Nephron (organoid): ENCODE results near the gene SLC25A28.
A peak's percentile ranks its signal among the peaks of the same experiment; 100 is the strongest.

ENCODE experiments used
- H3K27ac Mint-ChIP-seq, 3 experiments: 2 replicates each; pipeline ENCODE4 v1.8.0; 2020; ENCODE audit warnings: mixed read lengths in 3 of 3, mild to moderate bottlenecking in 2 of 3, moderate library complexity in 1 of 3
- H3K27me3 Mint-ChIP-seq: 2 replicates; pipeline ENCODE4 v1.8.0; 2021; ENCODE audit warnings: low read depth, mild to moderate bottlenecking, moderate library complexity, mixed read lengths
- H3K36me3 Mint-ChIP-seq: 2 replicates; pipeline ENCODE4 v1.8.0; 2020; ENCODE audit warnings: low read depth, mixed read lengths
- H3K4me1 Mint-ChIP-seq: 2 replicates; pipeline ENCODE4 v1.8.0; 2020; ENCODE audit warnings: mixed read lengths
- H3K4me3 Mint-ChIP-seq, 3 experiments: 2 replicates each; pipeline ENCODE4 v1.8.0; 2020; ENCODE audit warnings: mild to moderate bottlenecking in 3 of 3, mixed read lengths in 3 of 3, moderate library complexity in 2 of 3
- H3K9me3 Mint-ChIP-seq: 2 replicates; pipeline ENCODE4 v1.8.0; 2020; ENCODE audit warnings: mixed read lengths
- CTCF ChIP-seq, 3 experiments: fragments of 200-600 bp; sonication (generic); IDR thresholded peaks; one replicate each; pipeline ENCODE4 v1.5.0; 2021; ENCODE audit warnings: antibody characterized with exemption in 3 of 3; ENCODE audit not compliant: unreplicated experiment in 3 of 3

SLC25A28 gene

GRCh38 chr10:99619851-99620710, at the start of gene SLC25A28:
SLC25A28 (minus strand) TSS chr10:99620439; CDS start chr10:99620335, 104 bp downstream.
- Mint-ChIP-seq H3K4me3 (peak within 1 kb of the TSS; percentile 83 to 90 (median 87)), H3K4me1 (peaks cover 28% of the 10 kb centered on the region), H3K36me3 (no peaks in the 10 kb centered on the region), H3K27me3 (no peaks in the 10 kb centered on the region), H3K9me3 (no peaks in the 10 kb centered on the region), H3K27ac (peak within 1 kb of the TSS; percentile 68 to 97 (median 95))
- no peak for TF ChIP-seq CTCF (IDR thresholded peaks at IDR 0.05; ENCODE audit: unreplicated experiment in 3 of 3)

GRCh38 chr10:99667108-99667751, 47.0 kb upstream of the SLC25A28 start:
- no peaks in the 10 kb centered on the region for H3K27me3 Mint-ChIP-seq
- H3K36me3 Mint-ChIP-seq, result peaks cover 33% of the 10 kb centered on the region
- no peak for TF ChIP-seq CTCF (IDR thresholded peaks at IDR 0.05; ENCODE audit: unreplicated experiment in 3 of 3)
- no peaks in the 10 kb centered on the region for H3K4me1 Mint-ChIP-seq
- H3K9me3 Mint-ChIP-seq, result no peaks in the 10 kb centered on the region
- no peak overlapping the region for H3K4me3 Mint-ChIP-seq
- H3K27ac Mint-ChIP-seq, result no peak overlapping the region

GRCh38 chr10:99665304-99665703, 45.1 kb upstream of the SLC25A28 start:
- Mint-ChIP-seq H3K4me3 (no peak overlapping the region), H3K36me3 (peaks cover 33% of the 10 kb centered on the region), H3K4me1 (peaks cover under 1% of the 10 kb centered on the region), H3K27ac (no peak overlapping the region), H3K9me3 (no peaks in the 10 kb centered on the region), H3K27me3 (no peaks in the 10 kb centered on the region)
- TF ChIP-seq CTCF (IDR thresholded peaks at IDR 0.05; ENCODE audit: unreplicated experiment in 3 of 3), result no peak

GRCh38 chr10:99661377-99661763, 41.1 kb upstream of the SLC25A28 start:
- no peak for TF ChIP-seq CTCF (IDR thresholded peaks at IDR 0.05; ENCODE audit: unreplicated experiment in 3 of 3)

GRCh38 chr10:99660662-99661376, 40.6 kb upstream of the SLC25A28 start:
- Mint-ChIP-seq H3K4me1 (peaks cover 17% of the 10 kb centered on the region), H3K36me3 (peaks cover 15% of the 10 kb centered on the region), H3K27ac (no peak overlapping the region), H3K4me3 (peak overlapping the region; percentile 40 to 65 (median 42)), H3K27me3 (peaks cover 28% of the 10 kb centered on the region), H3K9me3 (no peaks in the 10 kb centered on the region)
- no peak for TF ChIP-seq CTCF (IDR thresholded peaks at IDR 0.05; ENCODE audit: unreplicated experiment in 3 of 3)

More at GRCh38 chr10:99661377-99661763, 41.1 kb upstream of the SLC25A28 start:
- Mint-ChIP-seq H3K36me3 (peaks cover 19% of the 10 kb centered on the region), H3K4me3 (peak overlapping the region; percentile 42 to 65 (median 51)), H3K9me3 (no peaks in the 10 kb centered on the region), H3K27me3 (peaks cover 23% of the 10 kb centered on the region), H3K27ac (no peak overlapping the region), H3K4me1 (peaks cover 17% of the 10 kb centered on the region)
